ENCODE data around the gene TYMP. TPM values are rescaled to one million over a fixed set of nuclear protein-coding genes. Genes with fewer than 3 reads are reported as not detected.

The TYMP gene
- total RNA-seq, 1 experiment from 2014 or later = 1.5 TPM

DNA sequence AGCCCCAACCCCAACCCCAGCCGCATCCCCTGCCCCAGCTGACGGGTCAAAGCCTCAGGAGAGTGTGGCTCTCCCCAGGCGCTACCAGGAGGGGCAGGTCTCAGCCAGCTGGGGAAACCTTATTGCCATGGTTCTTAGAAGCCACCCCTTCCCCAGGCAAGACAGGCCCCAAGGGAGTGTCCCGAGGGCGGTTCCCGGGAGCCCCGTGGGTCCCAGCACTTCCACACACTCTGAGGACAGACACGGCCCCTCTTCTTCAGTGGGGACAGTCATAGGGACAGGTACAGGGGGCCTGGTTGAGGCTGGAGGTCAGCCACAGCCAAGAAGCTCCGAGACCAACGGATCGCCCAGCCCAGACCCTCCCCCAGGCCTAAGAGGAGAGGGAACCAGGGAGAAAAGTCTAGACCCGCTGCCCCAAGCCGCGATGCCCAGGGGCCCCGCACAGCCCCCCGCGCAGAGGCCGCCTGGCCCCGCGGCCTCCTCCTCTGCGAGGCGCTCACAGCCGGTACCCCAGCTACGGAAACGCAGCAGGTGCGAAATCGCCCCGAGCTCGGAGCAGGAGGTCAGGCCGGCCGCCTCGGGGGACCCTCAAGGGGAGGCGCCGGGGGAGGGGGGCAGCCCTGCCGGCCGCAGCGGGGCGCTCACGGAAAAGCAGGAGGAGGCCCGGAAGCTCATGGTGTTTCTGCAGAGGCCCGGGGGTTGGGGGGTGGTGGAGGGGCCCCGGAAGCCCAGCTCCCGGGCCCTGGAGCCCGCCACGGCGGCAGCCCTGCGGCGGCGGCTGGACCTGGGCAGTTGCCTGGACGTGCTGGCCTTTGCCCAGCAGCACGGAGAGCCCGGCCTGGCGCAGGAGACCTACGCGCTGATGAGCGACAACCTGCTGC lies 18.5 kb upstream of the TYMP start:
- Mint-ChIP-seq H3K4me3 (no peak overlapping the region), H3K36me3 (no peaks in the 10 kb centered on the region), H3K27ac (no peak overlapping the region), H3K4me1 (no peaks in the 10 kb centered on the region), H3K9me3 (no peaks in the 10 kb centered on the region), H3K27me3 (ENCODE audit: low read depth) (peaks cover 11% of the 10 kb centered on the region)
- ChIA-PET CTCF (interaction anchor here (0.6 to 2.6 kb wide), 10 partner anchors 15 to 402 kb away, joined by 3 to 23 read pairs (median 5); partner anchors contain the start of genes SCO2 and SYCE3), POLR2A (interaction anchor here (0.6 kb wide), 1 partner anchor 39 kb away, joined by 3 read pairs; no protein-coding TSS in a partner anchor)
- ATAC-seq = no peak
- TF ChIP-seq ZNF396 (CRISPR knock-in tag; IDR thresholded peaks at IDR 0.05; ENCODE audit: borderline replicate concordance) = no peak
- TF ChIP-seq FOXK1 (CRISPR knock-in tag; IDR thresholded peaks at IDR 0.05) = no peak
- no peak for TF ChIP-seq CREM (CRISPR knock-in tag; IDR thresholded peaks at IDR 0.05)
- no peak for TF ChIP-seq GTF2I (CRISPR knock-in tag; conservative IDR thresholded peaks at IDR 0.05)
- no peak for TF ChIP-seq NFE2L1 (CRISPR knock-in tag; IDR thresholded peaks at IDR 0.05)
- TF ChIP-seq, protein P1, sequence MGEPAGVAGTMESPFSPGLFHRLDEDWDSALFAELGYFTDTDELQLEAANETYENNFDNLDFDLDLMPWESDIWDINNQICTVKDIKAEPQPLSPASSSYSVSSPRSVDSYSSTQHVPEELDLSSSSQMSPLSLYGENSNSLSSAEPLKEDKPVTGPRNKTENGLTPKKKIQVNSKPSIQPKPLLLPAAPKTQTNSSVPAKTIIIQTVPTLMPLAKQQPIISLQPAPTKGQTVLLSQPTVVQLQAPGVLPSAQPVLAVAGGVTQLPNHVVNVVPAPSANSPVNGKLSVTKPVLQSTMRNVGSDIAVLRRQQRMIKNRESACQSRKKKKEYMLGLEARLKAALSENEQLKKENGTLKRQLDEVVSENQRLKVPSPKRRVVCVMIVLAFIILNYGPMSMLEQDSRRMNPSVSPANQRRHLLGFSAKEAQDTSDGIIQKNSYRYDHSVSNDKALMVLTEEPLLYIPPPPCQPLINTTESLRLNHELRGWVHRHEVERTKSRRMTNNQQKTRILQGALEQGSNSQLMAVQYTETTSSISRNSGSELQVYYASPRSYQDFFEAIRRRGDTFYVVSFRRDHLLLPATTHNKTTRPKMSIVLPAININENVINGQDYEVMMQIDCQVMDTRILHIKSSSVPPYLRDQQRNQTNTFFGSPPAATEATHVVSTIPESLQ (CRISPR knock-in tag; IDR thresholded peaks at IDR 0.05) = no peak
- TF ChIP-seq, protein P2, sequence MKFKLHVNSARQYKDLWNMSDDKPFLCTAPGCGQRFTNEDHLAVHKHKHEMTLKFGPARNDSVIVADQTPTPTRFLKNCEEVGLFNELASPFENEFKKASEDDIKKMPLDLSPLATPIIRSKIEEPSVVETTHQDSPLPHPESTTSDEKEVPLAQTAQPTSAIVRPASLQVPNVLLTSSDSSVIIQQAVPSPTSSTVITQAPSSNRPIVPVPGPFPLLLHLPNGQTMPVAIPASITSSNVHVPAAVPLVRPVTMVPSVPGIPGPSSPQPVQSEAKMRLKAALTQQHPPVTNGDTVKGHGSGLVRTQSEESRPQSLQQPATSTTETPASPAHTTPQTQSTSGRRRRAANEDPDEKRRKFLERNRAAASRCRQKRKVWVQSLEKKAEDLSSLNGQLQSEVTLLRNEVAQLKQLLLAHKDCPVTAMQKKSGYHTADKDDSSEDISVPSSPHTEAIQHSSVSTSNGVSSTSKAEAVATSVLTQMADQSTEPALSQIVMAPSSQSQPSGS (CRISPR knock-in tag; IDR thresholded peaks at IDR 0.05; ENCODE audit: borderline replicate concordance, low read depth) = no peak
- TF ChIP-seq TP53 (CRISPR knock-in tag; IDR thresholded peaks at IDR 0.05) = no peak
- TF ChIP-seq, protein P3, sequence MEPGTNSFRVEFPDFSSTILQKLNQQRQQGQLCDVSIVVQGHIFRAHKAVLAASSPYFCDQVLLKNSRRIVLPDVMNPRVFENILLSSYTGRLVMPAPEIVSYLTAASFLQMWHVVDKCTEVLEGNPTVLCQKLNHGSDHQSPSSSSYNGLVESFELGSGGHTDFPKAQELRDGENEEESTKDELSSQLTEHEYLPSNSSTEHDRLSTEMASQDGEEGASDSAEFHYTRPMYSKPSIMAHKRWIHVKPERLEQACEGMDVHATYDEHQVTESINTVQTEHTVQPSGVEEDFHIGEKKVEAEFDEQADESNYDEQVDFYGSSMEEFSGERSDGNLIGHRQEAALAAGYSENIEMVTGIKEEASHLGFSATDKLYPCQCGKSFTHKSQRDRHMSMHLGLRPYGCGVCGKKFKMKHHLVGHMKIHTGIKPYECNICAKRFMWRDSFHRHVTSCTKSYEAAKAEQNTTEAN (CRISPR knock-in tag; IDR thresholded peaks at IDR 0.05) = no peak
- TF ChIP-seq, protein P4, sequence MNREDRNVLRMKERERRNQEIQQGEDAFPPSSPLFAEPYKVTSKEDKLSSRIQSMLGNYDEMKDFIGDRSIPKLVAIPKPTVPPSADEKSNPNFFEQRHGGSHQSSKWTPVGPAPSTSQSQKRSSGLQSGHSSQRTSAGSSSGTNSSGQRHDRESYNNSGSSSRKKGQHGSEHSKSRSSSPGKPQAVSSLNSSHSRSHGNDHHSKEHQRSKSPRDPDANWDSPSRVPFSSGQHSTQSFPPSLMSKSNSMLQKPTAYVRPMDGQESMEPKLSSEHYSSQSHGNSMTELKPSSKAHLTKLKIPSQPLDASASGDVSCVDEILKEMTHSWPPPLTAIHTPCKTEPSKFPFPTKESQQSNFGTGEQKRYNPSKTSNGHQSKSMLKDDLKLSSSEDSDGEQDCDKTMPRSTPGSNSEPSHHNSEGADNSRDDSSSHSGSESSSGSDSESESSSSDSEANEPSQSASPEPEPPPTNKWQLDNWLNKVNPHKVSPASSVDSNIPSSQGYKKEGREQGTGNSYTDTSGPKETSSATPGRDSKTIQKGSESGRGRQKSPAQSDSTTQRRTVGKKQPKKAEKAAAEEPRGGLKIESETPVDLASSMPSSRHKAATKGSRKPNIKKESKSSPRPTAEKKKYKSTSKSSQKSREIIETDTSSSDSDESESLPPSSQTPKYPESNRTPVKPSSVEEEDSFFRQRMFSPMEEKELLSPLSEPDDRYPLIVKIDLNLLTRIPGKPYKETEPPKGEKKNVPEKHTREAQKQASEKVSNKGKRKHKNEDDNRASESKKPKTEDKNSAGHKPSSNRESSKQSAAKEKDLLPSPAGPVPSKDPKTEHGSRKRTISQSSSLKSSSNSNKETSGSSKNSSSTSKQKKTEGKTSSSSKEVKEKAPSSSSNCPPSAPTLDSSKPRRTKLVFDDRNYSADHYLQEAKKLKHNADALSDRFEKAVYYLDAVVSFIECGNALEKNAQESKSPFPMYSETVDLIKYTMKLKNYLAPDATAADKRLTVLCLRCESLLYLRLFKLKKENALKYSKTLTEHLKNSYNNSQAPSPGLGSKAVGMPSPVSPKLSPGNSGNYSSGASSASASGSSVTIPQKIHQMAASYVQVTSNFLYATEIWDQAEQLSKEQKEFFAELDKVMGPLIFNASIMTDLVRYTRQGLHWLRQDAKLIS (CRISPR knock-in tag; IDR thresholded peaks at IDR 0.05; ENCODE audit: borderline replicate concordance) = no peak
- TF ChIP-seq SP1 (CRISPR knock-in tag; conservative IDR thresholded peaks at IDR 0.05) = no peak
- TF ChIP-seq JAZF1 (CRISPR knock-in tag; IDR thresholded peaks at IDR 0.05) = no peak
- no peak for DNase-seq (ENCODE audit: low spot score)

DNA sequence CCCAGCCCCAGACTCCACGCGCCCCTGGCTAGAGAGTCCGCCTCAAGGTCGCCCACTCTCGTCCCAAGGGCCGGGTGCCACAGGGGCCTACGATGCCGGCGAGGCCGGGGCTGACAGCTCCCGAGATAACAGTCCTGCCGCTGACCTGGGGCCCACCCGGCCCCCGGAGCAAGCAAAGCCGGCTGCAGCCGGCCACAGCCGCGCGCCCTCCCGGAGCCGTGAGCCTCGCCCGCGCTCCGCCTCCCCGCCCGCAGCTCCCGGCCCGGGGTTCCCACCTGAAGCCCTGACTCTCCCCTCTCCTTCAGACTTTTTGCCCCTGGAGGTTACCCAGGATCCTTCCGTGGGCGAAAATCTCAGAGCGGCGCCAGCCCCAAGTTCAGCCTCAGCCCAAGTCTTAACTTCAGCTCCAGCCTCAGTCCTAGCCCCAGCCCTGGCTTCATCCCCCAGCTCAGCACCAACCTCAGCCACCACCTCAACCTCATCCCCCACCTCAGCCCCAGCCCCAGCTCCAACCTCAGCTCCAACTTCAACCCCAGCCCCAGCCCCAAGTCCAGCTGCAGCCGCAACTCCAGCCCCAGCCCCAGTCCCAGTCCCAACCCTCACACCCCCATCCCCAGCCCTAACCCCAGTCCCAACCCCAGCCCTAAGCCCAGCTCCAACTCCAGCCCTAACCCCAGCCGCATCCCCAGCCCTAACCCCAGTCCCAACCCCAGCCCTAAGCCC lies 17.6 kb upstream of the TYMP start:
- Mint-ChIP-seq H3K27ac (no peak overlapping the region), H3K9me3 (no peaks in the 10 kb centered on the region), H3K27me3 (ENCODE audit: low read depth) (peaks cover 11% of the 10 kb centered on the region), H3K4me1 (no peaks in the 10 kb centered on the region), H3K36me3 (no peaks in the 10 kb centered on the region), H3K4me3 (no peak overlapping the region)
- ChIA-PET CTCF (interaction anchor here (0.6 to 2.5 kb wide), 9 partner anchors 16 to 401 kb away, joined by 3 to 23 read pairs (median 4); partner anchors contain the start of genes SCO2 and SYCE3), POLR2A (no interaction called here)
- DNase-seq (ENCODE audit: low spot score) = no peak
- no peak for ATAC-seq
- TF ChIP-seq SMAD4 (CRISPR knock-in tag; IDR thresholded peaks at IDR 0.05) (no peak), NR1H2 (CRISPR knock-in tag; IDR thresholded peaks at IDR 0.05) (no peak), ZNF317 (CRISPR knock-in tag; IDR thresholded peaks at IDR 0.05; ENCODE audit: borderline replicate concordance, low read depth) (no peak), ATF1 (CRISPR knock-in tag; IDR thresholded peaks at IDR 0.05) (no peak)
- TF ChIP-seq, protein P5, sequence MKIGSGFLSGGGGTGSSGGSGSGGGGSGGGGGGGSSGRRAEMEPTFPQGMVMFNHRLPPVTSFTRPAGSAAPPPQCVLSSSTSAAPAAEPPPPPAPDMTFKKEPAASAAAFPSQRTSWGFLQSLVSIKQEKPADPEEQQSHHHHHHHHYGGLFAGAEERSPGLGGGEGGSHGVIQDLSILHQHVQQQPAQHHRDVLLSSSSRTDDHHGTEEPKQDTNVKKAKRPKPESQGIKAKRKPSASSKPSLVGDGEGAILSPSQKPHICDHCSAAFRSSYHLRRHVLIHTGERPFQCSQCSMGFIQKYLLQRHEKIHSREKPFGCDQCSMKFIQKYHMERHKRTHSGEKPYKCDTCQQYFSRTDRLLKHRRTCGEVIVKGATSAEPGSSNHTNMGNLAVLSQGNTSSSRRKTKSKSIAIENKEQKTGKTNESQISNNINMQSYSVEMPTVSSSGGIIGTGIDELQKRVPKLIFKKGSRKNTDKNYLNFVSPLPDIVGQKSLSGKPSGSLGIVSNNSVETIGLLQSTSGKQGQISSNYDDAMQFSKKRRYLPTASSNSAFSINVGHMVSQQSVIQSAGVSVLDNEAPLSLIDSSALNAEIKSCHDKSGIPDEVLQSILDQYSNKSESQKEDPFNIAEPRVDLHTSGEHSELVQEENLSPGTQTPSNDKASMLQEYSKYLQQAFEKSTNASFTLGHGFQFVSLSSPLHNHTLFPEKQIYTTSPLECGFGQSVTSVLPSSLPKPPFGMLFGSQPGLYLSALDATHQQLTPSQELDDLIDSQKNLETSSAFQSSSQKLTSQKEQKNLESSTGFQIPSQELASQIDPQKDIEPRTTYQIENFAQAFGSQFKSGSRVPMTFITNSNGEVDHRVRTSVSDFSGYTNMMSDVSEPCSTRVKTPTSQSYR (CRISPR knock-in tag; IDR thresholded peaks at IDR 0.05) = no peak
- TF ChIP-seq, protein P6, sequence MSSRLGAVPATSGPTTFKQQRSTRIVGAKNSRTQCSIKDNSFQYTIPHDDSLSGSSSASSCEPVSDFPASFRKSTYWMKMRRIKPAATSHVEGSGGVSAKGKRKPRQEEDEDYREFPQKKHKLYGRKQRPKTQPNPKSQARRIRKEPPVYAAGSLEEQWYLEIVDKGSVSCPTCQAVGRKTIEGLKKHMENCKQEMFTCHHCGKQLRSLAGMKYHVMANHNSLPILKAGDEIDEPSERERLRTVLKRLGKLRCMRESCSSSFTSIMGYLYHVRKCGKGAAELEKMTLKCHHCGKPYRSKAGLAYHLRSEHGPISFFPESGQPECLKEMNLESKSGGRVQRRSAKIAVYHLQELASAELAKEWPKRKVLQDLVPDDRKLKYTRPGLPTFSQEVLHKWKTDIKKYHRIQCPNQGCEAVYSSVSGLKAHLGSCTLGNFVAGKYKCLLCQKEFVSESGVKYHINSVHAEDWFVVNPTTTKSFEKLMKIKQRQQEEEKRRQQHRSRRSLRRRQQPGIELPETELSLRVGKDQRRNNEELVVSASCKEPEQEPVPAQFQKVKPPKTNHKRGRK (CRISPR knock-in tag; IDR thresholded peaks at IDR 0.05; ENCODE audit: borderline replicate concordance) = no peak

Data from WTC11 (cell line).